ENCODE data around the gene LSM7. TPM values are rescaled to one million over a fixed set of nuclear protein-coding genes. Genes with fewer than 3 reads are reported as not detected.
A peak's percentile ranks its signal among the peaks of the same experiment; 100 is the strongest.

LSM7 gene
- total RNA-seq, 6 experiments from 2014 or later = 92.1 to 137 (median 118) TPM

GRCh38 chr19:2330632-2331284 is 2.4 kb upstream of the LSM7 start:
- no peak for DNase-seq
- Mint-ChIP-seq H3K27me3 (ENCODE audit: insufficient read depth) (peaks cover 7% of the 10 kb centered on the region), H3K4me1 (ENCODE audit: low read depth) (peaks cover 35% of the 10 kb centered on the region), H3K9me3 (peaks cover 2% of the 10 kb centered on the region; the same call in 1 of the 2 replicates), H3K36me3 (ENCODE audit: low read depth) (peaks cover 25% of the 10 kb centered on the region), H3K4me3 (peak overlapping the region; percentile 17; the same call in 1 of the 2 replicates), H3K27ac (no peak overlapping the region)
- no peak for TF ChIP-seq CTCF (IDR thresholded peaks at IDR 0.05)

DNA sequence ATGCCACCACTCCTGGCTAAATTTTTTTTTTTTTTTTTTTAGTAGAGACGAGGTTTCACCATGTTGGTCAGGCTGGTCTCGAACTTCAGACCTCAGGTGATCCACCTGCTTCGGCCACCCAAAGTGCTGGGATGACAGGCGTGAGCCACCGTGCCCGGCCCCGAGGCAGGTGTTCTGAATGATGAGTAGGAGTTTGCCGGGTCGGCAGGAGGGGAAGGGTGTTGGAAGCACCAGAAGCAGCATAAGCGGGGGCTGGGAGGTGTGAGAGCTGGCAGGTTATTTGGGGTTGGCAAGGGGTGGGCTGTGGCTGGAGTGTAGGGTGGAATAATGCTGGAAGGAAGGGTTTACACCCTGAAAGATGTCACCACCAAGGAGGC is 1.9 kb upstream of the LSM7 start:
- H3K4me1 Mint-ChIP-seq (ENCODE audit: low read depth) = peaks cover 36% of the 10 kb centered on the region
- H3K27ac Mint-ChIP-seq = no peak overlapping the region
- peak overlapping the region; percentile 17; the same call in 1 of the 2 replicates for H3K4me3 Mint-ChIP-seq
- no peak for DNase-seq
- peaks cover 25% of the 10 kb centered on the region for H3K36me3 Mint-ChIP-seq (ENCODE audit: low read depth)
- H3K9me3 Mint-ChIP-seq = no peaks in the 10 kb centered on the region; the same call in 1 of the 2 replicates
- no peak for TF ChIP-seq CTCF (IDR thresholded peaks at IDR 0.05)
- peaks cover 7% of the 10 kb centered on the region for H3K27me3 Mint-ChIP-seq (ENCODE audit: insufficient read depth)

- H3K27me3 Mint-ChIP-seq (ENCODE audit: insufficient read depth) = peaks cover 7% of the 10 kb centered on the region
- DNase-seq = no peak
Measured at GRCh38 chr19:2329501-2329916, 1.1 kb upstream of the LSM7 start.

GRCh38 chr19:2329149-2329478 is 728 bp upstream of the LSM7 start:
- Mint-ChIP-seq H3K9me3 (no peaks in the 10 kb centered on the region), H3K27me3 (ENCODE audit: insufficient read depth) (peaks cover 7% of the 10 kb centered on the region), H3K4me1 (ENCODE audit: low read depth) (peaks cover 36% of the 10 kb centered on the region), H3K27ac (peak overlapping the region; percentile 78), H3K4me3 (peak overlapping the region; percentile 100), H3K36me3 (ENCODE audit: low read depth) (peaks cover 25% of the 10 kb centered on the region)
- TF ChIP-seq CTCF (IDR thresholded peaks at IDR 0.05) = no peak
- no peak for DNase-seq

More at GRCh38 chr19:2329501-2329916, 1.1 kb upstream of the LSM7 start:
- H3K4me3 Mint-ChIP-seq = peak overlapping the region; percentile 100
- peaks cover 25% of the 10 kb centered on the region for H3K36me3 Mint-ChIP-seq (ENCODE audit: low read depth)
- peak overlapping the region; percentile 78 for H3K27ac Mint-ChIP-seq
- no peaks in the 10 kb centered on the region for H3K9me3 Mint-ChIP-seq
- no peak for TF ChIP-seq CTCF (IDR thresholded peaks at IDR 0.05)
- H3K4me1 Mint-ChIP-seq (ENCODE audit: low read depth) = peaks cover 36% of the 10 kb centered on the region

DNA sequence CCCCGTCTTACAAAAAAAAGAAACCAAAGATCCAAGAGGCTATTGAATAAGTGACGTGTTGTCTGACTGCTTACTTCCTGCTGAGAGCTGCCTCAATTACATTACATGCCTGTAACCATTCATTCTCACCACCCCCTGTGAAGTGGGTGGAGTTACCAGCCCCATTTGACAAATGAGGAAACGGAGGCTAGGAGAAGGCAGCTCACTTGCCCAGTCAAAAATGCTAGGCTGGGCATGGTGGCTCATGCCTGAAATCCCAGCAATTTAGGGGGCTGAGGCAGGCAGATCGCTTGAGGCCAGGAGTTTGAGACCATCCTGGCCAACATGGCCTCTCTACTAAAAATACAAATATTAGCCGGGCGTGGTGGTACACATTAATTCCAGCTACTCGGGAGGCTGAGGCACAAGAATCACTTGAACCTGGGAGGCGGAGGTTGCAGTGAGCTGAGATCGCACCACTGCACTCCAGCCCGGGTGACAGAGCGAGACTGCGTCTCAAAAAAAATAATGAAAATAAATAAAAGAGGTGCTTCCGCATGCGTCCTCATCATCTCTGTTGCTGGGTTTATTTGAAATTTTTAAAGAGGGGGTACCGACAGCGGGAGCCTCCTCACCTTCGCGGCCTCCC is 499 bp downstream of the LSM7 start:
- Mint-ChIP-seq H3K4me3 (peak overlapping the region; percentile 100), H3K27ac (peak overlapping the region; percentile 99), H3K27me3 (ENCODE audit: insufficient read depth) (peaks cover 7% of the 10 kb centered on the region; the same call in 1 of the 2 replicates), H3K36me3 (ENCODE audit: low read depth) (peaks cover 25% of the 10 kb centered on the region), H3K9me3 (no peaks in the 10 kb centered on the region), H3K4me1 (ENCODE audit: low read depth) (peaks cover 36% of the 10 kb centered on the region)
- peak; percentile 73 for DNase-seq
- TF ChIP-seq CTCF (IDR thresholded peaks at IDR 0.05) = no peak
